ENCODE results near the gene FNDC3A.

FNDC3A gene, protein sequence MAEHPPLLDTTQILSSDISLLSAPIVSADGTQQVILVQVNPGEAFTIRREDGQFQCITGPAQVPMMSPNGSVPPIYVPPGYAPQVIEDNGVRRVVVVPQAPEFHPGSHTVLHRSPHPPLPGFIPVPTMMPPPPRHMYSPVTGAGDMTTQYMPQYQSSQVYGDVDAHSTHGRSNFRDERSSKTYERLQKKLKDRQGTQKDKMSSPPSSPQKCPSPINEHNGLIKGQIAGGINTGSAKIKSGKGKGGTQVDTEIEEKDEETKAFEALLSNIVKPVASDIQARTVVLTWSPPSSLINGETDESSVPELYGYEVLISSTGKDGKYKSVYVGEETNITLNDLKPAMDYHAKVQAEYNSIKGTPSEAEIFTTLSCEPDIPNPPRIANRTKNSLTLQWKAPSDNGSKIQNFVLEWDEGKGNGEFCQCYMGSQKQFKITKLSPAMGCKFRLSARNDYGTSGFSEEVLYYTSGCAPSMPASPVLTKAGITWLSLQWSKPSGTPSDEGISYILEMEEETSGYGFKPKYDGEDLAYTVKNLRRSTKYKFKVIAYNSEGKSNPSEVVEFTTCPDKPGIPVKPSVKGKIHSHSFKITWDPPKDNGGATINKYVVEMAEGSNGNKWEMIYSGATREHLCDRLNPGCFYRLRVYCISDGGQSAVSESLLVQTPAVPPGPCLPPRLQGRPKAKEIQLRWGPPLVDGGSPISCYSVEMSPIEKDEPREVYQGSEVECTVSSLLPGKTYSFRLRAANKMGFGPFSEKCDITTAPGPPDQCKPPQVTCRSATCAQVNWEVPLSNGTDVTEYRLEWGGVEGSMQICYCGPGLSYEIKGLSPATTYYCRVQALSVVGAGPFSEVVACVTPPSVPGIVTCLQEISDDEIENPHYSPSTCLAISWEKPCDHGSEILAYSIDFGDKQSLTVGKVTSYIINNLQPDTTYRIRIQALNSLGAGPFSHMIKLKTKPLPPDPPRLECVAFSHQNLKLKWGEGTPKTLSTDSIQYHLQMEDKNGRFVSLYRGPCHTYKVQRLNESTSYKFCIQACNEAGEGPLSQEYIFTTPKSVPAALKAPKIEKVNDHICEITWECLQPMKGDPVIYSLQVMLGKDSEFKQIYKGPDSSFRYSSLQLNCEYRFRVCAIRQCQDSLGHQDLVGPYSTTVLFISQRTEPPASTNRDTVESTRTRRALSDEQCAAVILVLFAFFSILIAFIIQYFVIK

GRCh38 chr13:48975856-48976575 is at the start of gene FNDC3A:
Gene FNDC3A, plus strand, starts transcription at chr13:48975912. Its CDS starts 30,279 bp downstream, at chr13:49006191.
- peak; percentile 80 for DNase-seq (ENCODE audit: low read depth)

- DNase-seq (ENCODE audit: low read depth), result no peak
Observed at GRCh38 chr13:48928757-48929430, 46.8 kb upstream of the FNDC3A start.

GRCh38 chr13:48930918-48931317 is 44.8 kb upstream of the FNDC3A start:
- no peak for DNase-seq (ENCODE audit: low read depth)

DNA sequence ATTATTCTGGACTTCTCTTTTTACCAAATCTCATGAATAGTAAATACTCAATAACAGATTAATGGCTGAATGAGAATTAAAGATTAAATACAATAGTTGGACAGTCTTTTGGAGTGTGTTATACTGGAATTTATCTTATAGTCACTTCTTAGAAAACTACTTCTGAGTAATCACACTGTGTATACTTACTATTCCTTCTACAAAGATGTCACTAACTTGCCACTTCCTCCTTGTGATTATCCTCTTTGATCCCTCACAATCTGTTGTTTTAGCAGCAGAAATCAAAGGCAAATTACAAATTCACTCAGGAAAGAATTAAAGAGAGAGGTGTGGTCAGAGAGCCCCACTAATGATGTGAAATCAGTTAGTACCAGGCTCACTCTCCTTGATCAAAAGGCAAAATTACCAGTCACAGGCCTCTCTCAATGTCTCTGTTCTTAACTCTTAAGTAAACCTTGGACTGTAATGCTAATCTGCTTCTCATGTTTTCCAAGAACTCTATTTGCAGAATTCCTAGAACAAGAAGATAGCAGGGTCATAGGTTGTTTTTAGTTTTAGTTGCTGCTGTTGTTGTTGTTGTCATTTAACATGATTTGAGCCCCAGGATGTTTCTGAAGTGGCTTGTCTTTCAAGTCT is 37.3 kb upstream of the FNDC3A start:
- no peak for DNase-seq (ENCODE audit: low read depth)

- DNase-seq (ENCODE audit: low read depth), result no peak
Observed at GRCh38 chr13:48939728-48940127, 36.0 kb upstream of the FNDC3A start.

DNA sequence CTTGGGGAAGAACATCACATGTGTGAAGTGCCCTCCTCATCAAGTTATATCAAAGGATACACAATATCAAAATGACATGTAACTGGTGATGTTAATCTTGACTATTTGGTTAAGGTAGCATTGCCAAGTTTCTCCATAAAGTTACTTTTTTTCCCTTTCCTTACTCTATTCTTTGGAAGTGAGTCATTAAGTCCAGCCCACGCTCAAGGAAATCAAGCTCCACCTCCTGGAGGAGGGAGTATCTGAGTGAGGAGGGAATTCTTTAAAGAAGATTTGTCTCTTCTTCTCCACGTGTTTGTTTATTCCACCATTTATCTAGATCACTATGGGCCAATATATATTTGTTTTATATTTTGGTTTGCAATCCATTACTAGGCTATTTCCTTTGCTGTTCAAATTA is 33.6 kb upstream of the FNDC3A start:
- no peak for DNase-seq (ENCODE audit: low read depth)

- DNase-seq (ENCODE audit: low read depth), result no peak
Observed at GRCh38 chr13:48944221-48944620, 31.5 kb upstream of the FNDC3A start.

GRCh38 chr13:48945626-48946025 is 30.1 kb upstream of the FNDC3A start:
- no peak for DNase-seq (ENCODE audit: low read depth)

GRCh38 chr13:48946163-48946562 is 29.5 kb upstream of the FNDC3A start:
- no peak for DNase-seq (ENCODE audit: low read depth)

DNA sequence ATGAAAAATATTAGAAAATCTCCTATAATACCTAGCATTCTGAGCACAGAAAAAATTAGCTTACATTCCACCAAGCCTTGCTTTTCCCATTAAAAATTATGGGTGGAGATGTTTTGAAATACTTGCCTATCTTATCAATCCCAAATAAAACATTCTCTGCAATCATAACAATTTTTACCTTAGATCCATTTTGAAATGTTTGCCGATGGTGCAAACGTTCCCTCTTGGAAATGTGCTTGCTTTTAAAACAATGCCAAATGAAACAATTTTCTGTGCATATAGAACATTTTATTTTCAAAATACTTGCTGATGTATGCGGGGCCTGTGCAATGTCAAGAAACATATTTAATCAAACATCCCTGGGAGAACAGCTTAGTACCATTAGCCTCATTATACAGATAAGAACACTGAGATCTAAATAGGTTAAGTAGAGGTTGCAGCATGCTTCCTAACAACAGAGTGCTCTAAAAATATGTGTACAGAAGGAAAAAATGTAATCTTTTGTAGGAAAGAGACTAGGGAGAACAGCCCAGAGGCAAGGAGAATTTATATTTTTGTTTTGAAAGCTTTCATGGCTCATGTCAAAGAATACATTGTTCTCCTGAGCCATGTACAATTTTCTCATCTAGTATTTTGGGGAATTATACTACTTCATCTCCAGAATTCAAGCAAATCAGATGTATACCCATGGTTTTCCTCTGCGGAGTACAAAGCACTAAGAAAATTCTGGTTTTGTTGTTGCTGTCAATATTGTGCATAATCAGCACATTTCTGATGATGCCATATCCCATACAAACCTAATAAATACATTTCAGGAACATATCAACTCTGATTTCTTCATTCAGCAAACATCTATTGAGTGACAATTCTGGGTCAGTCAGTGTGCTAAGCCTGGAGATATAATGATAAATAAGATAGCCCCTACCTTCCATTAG is 25.9 kb upstream of the FNDC3A start:
- no peak for DNase-seq (ENCODE audit: low read depth)

DNA sequence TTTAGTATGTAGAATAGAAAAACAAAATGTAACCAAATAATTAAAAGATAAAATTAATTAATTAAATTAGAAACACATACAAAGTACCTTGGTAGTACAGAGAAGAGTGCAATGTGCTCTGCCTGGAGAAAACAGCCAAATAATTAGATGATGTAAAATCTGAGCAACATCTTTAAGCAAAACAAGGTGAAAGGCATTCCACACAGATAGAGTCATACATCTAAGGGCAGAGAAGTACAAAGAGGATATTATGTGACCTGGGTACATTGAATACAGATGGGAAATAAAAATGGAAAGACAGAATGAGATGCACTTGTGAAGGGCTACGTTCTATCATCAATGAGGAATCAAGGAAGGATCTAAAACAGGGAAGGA is 25.2 kb upstream of the FNDC3A start:
- no peak for DNase-seq (ENCODE audit: low read depth)

DNA sequence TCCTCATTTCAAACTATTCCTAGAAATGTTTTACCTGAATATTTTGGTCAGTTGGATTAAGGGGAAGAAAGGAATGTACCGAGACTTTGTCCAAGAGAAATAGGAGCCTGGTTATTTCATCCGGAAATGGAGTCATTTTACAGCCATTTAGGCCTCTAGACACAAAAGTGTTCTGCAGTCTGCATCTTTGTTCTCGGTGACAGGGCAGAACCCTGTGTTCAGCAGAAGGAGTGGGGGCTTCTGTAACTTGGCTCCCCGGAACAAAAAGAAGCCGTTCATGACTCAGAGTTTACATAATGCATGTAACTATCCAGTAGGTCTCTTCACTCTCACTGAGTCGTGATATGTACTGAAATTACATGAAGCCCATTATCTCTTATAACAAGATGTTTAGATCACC is 21.6 kb upstream of the FNDC3A start:
- no peak for DNase-seq (ENCODE audit: low read depth)

DNA sequence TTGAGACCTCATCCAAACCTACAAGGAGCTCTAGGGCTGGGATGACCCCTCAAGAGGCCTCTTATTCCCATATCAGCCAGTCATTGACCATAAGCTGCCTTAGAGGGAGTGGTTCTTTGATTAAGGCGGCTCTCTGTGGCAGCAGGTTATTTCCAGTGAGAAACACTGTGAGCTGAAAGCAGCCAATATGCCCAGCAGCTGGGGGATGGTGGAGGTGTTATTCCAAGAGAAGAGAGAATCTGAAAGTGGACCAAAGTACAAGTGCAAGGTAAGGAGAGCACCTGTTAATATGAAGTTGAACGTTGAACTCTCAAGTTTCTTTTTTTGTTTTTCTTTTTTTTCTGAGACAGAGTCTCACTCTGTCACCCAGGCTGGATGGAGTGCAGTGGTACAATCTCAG is 20.2 kb upstream of the FNDC3A start:
- DNase-seq (ENCODE audit: low read depth), result no peak

- no peak for DNase-seq (ENCODE audit: low read depth)
Observed at GRCh38 chr13:48961379-48961778, 14.3 kb upstream of the FNDC3A start.

DNA sequence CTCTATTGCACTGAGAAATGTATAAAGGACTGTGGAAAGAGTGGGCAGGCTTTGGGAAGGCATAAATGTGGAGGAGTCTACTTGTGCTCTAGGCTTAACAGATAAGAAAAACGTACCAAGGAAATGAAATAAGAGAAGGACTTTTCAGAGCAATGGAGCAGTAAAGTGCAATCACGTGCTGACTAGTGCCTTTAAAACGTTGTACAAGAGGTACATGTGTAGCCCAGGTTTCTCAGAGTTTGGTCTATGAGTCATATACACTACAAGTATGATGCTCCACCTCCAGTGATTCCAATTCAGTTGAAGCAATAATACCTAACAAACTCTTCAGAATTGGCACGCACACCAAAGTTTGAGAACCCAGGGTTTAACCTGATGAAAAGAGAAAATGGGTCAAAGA is 13.4 kb upstream of the FNDC3A start:
- DNase-seq (ENCODE audit: low read depth), result no peak

GRCh38 chr13:48965736-48966135 is 10.0 kb upstream of the FNDC3A start:
- DNase-seq (ENCODE audit: low read depth), result no peak

GRCh38 chr13:48969685-48970084 is 6.0 kb upstream of the FNDC3A start:
- DNase-seq (ENCODE audit: low read depth), result no peak

GRCh38 chr13:48973845-48974431 is 1.8 kb upstream of the FNDC3A start:
- DNase-seq (ENCODE audit: low read depth), result no peak

All from T-helper 22 cell (primary cell).